HG03135 (cell line): ENCODE measurements around the gene NPNT.

Experiments
- ATAC-seq: cut with Tn5 transposase; IDR thresholded peaks from one replicate; pipeline ENCODE4 v1.9.1; 2021; ENCODE audit warnings: mild to moderate bottlenecking, moderate library complexity; ENCODE audit not compliant: unreplicated experiment

Gene NPNT

DNA sequence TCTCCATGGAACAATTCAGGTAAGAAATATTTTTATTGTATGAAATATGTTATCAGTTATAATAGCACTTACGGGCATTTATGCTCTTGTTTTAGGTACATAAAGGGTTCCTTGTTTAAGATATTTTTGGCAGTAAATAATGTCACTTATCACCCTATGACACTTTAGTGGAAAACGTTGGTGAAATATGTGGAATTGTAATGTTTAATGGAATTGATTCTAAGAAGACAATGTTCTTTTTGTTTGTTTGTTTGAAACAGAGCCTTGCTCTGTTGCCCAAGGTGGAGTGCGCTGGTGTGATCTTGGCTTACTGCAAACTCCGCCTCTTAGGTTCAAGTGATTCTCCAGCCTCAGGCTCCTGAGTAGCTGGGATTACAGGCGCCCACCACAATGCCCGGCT is 17.4 kb downstream of the NPNT start:
- no peak for ATAC-seq

- no peak for ATAC-seq
Measured at GRCh38 chr4:105917171-105917685, 22.0 kb downstream of the NPNT start.

DNA sequence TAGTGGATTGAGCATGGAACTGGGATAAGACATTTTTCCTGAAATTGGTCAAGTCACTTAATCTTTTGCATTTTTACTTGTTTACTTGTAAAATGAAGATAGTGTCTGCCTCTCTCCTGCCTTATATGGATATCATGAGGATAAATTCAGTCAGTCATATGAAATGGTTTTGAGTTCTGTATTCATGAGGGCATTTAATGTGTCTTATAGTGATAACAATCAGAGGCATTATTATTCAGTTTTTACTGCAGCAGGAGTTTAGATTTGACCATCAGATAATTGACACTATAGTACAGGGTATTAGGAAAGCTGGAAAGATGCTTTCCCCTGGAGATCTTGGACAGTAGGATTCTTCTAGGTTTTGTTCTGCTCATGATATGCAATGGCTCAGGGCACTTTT is 26.0 kb downstream of the NPNT start:
- ATAC-seq, result no peak

DNA sequence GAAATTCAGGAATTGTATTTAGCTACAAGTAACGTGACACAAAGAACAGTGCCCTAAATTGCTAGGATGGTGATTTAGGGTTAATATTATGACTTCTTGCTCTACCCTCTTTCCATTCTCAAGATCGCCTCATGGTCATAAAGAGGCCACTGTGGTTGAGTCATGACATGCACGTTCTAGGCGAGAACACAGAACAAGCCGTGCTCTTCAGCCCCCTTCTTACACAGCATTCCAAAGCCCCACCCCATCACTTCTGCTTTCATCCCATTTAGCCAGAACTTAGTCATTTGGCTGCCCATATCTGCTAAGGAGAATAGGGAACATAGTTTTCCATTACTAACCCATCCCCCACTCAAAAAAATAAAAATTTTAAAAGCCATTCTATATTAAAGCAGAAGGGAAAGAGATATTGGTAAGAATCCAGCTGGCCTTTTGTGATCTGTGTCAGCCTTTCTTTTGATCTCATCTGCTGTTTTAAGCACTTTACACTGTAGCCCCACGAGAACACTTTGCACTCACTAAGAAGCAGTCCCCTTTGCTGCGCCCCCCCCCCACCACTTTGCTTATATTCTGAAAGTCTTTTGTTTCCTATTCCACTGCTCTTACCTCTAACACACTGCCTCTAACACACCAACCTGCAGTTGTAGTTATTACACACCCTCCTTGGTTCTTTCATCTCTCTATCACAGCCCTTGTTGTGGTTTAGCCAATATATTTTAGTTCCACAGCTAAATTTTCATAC is 28.4 kb downstream of the NPNT start:
- no peak for ATAC-seq

DNA sequence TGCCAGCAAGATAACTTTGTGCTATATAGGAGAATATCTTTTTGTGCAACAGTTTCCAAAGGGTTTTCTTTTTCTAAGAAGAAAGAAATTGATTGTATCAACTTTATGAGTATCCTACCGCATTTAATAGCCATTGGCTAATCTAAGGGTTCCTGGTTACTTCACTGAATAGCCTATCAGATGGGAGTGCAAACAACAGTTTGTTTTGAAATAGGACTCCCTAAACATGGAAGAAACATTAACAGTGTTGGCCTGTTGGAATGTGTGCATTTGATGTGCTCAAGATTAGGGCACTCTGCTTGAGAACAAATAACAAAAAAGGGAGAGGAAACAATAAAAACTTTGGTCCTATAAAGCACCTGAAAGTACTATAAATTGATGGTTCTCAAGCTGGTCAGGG is 29.1 kb downstream of the NPNT start:
- no peak for ATAC-seq

- ATAC-seq, result no peak
Measured at GRCh38 chr4:105930698-105931097, 35.4 kb downstream of the NPNT start.

GRCh38 chr4:105933083-105933482 is 37.8 kb downstream of the NPNT start:
- no peak for ATAC-seq

GRCh38 chr4:105934386-105934785 is 39.1 kb downstream of the NPNT start:
- ATAC-seq, result no peak

DNA sequence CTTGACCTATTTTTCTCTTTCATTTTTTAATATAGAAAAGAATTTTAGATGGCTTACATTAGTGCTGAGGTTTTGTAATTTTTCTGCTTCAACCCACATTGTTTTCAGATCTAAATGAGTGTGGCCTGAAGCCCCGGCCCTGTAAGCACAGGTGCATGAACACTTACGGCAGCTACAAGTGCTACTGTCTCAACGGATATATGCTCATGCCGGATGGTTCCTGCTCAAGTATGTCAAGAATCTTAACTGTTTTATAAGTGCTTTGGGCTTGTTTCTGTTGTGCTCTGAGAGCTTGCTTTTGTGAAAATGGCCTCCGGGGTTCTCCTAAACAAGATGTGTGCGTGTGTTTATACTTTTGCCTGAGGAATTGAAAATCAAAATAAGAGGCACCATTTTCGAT is 41.6 kb downstream of the NPNT start:
- no peak for ATAC-seq

- no peak for ATAC-seq
Measured at GRCh38 chr4:105937759-105938158, 42.5 kb downstream of the NPNT start.

DNA sequence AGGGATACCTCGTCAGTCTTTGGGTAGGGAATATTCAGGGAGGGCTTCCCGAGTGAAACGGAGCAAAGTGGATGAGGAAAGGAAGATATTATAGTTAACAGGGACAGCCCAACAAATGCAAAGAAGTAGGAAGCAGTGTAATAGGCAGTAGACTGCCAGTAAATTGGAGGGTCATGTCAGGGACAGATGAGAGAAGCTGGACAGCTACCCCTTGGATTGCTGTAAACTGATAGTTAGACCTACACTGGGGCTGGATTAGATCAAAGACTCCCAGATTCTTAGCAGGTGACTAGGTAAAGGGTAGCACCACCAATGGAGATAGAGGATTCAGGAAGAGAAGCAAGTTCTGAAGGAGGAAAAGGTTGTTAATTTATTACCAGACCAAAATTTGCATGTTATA is 48.0 kb downstream of the NPNT start:
- ATAC-seq, result no peak

- no peak for ATAC-seq
Measured at GRCh38 chr4:105944540-105944939, 49.3 kb downstream of the NPNT start.

GRCh38 chr4:105946771-105947170 is 51.5 kb downstream of the NPNT start:
- ATAC-seq, result no peak

- no peak for ATAC-seq
Measured at GRCh38 chr4:105950701-105951100, 55.4 kb downstream of the NPNT start.

GRCh38 chr4:105951198-105951597 is 55.9 kb downstream of the NPNT start:
- no peak for ATAC-seq

- no peak for ATAC-seq
Measured at GRCh38 chr4:105952591-105952990, 57.3 kb downstream of the NPNT start.

- no peak for ATAC-seq
Measured at GRCh38 chr4:105956569-105956968, 61.3 kb downstream of the NPNT start.

DNA sequence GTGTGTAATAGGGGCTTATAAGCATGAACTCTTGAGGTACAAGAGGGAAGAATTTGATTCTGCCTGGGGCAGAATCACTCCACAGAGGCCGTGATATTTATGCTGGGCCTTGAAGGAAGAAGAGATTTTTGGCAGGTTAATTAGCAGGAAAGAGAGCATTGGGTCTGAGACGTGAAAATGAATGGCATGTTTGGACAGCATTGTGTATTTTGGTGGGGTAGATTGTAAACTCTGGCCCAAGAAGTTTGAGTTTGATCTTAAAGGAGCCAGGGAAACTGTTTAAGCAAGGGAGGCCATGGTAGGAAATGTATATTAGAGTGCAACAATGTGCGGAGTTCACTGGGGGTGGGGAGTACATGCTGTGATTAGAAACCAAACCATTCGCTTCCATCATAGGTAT is 62.4 kb downstream of the NPNT start:
- ATAC-seq, result no peak

- no peak for ATAC-seq
Measured at GRCh38 chr4:105963461-105964400, 68.5 kb downstream of the NPNT start.

DNA sequence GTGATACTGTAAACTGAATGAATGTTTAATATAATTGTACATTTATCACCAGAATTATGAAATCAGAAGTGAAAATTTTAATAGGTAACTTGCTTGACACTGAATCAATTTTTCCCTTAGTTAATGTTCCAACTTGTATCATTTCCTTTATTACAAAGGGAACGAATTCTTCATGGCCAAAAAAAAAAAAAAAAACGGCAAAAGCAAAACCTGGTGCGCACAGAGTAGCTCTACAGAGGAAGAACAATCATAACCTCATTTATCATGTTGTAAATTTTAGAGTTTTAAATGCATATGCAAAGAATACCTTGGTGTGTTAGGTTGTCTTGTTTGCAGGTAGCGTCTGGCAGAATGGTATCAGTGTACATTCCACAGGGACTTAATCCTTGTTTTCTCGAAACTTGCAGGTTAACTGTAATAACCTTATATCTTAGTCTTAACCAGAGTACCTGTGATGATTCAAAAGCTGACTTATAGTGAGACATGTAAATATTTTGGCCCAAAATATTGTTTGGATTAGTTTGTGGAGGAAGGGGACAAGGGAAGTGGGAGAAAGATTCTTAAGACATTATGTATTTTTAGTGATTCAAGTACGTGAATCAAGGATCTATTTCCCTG is 70.0 kb downstream of the NPNT start:
- no peak for ATAC-seq

DNA sequence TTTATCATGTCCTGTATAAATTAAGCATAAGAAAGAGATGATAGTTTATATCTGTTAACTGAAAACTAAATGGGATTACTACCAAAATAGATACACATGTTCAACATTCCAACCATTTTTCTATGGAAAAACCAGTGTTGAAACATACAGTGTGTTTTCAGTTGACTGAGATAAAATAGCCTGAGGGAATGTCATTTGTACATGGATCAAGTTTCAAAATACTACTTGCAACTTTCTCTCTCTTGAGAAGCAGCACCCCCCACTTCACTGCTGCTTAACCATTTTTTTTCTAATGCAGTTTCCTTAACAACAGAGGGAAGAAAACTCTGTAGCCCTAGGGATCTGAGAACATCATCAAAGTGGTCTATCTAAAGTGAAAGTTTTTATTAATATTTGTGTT is 70.8 kb downstream of the NPNT start:
- ATAC-seq, result no peak
